Measurements from ENCODE around the gene PLA1A. TPM values are rescaled to one million over a fixed set of nuclear protein-coding genes. Genes with fewer than 3 reads are reported as not detected.

The PLA1A gene
- total RNA-seq, 1 donor, result 2.7 TPM

- no peak overlapping the region for H3K4me3 ChIP-seq (ENCODE audit: low read length)
- H3K4me1 ChIP-seq (ENCODE audit: insufficient read depth, low read length), result no peaks in the 10 kb centered on the region
- no peaks in the 10 kb centered on the region for H3K9me3 ChIP-seq (ENCODE audit: low read depth, low read length)
- H3K27me3 ChIP-seq (ENCODE audit: insufficient read depth, low read length), result no peaks in the 10 kb centered on the region
Observed at GRCh38 chr3:119613872-119614271, 16.2 kb downstream of the PLA1A start.

- Histone ChIP-seq H3K4me3 (ENCODE audit: low read length) (no peak overlapping the region), H3K27me3 (ENCODE audit: insufficient read depth, low read length) (no peaks in the 10 kb centered on the region), H3K4me1 (ENCODE audit: insufficient read depth, low read length) (no peaks in the 10 kb centered on the region)
Observed at GRCh38 chr3:119616056-119616455, 18.4 kb downstream of the PLA1A start.

GRCh38 chr3:119619094-119619493 is 21.4 kb downstream of the PLA1A start:
- Histone ChIP-seq H3K27me3 (ENCODE audit: insufficient read depth, low read length) (no peaks in the 10 kb centered on the region), H3K4me1 (ENCODE audit: insufficient read depth, low read length) (no peaks in the 10 kb centered on the region), H3K9me3 (ENCODE audit: low read depth, low read length) (no peaks in the 10 kb centered on the region), H3K4me3 (ENCODE audit: low read length) (no peak overlapping the region)

More at GRCh38 chr3:119616056-119616455, 18.4 kb downstream of the PLA1A start:
- H3K9me3 ChIP-seq (ENCODE audit: low read depth, low read length), result no peaks in the 10 kb centered on the region

GRCh38 chr3:119620899-119621298 is 23.2 kb downstream of the PLA1A start:
- H3K27me3 ChIP-seq (ENCODE audit: insufficient read depth, low read length), result no peaks in the 10 kb centered on the region
- no peaks in the 10 kb centered on the region for H3K4me1 ChIP-seq (ENCODE audit: insufficient read depth, low read length)
- H3K4me3 ChIP-seq (ENCODE audit: low read length), result no peak overlapping the region
- no peaks in the 10 kb centered on the region for H3K9me3 ChIP-seq (ENCODE audit: low read depth, low read length)

GRCh38 chr3:119624002-119624720 is 26.5 kb downstream of the PLA1A start:
- H3K4me3 ChIP-seq (ENCODE audit: low read length), result no peak overlapping the region
- no peaks in the 10 kb centered on the region for H3K9me3 ChIP-seq (ENCODE audit: low read depth, low read length)
- H3K4me1 ChIP-seq (ENCODE audit: insufficient read depth, low read length), result peaks cover 31% of the 10 kb centered on the region
- no peaks in the 10 kb centered on the region for H3K27me3 ChIP-seq (ENCODE audit: insufficient read depth, low read length)

- Histone ChIP-seq H3K4me1 (ENCODE audit: insufficient read depth, low read length) (peaks cover 46% of the 10 kb centered on the region), H3K9me3 (ENCODE audit: low read depth, low read length) (no peaks in the 10 kb centered on the region), H3K27me3 (ENCODE audit: insufficient read depth, low read length) (no peaks in the 10 kb centered on the region), H3K4me3 (ENCODE audit: low read length) (no peak overlapping the region)
Observed at GRCh38 chr3:119625451-119626153, 27.9 kb downstream of the PLA1A start.

GRCh38 chr3:119626196-119626595 is 28.5 kb downstream of the PLA1A start:
- H3K4me1 ChIP-seq (ENCODE audit: insufficient read depth, low read length), result peaks cover 52% of the 10 kb centered on the region
- no peak overlapping the region for H3K4me3 ChIP-seq (ENCODE audit: low read length)
- H3K27me3 ChIP-seq (ENCODE audit: insufficient read depth, low read length), result no peaks in the 10 kb centered on the region
- no peaks in the 10 kb centered on the region for H3K9me3 ChIP-seq (ENCODE audit: low read depth, low read length)

GRCh38 chr3:119627461-119627860 is 29.8 kb downstream of the PLA1A start:
- Histone ChIP-seq H3K4me3 (ENCODE audit: low read length) (no peak overlapping the region), H3K27me3 (ENCODE audit: insufficient read depth, low read length) (no peaks in the 10 kb centered on the region), H3K4me1 (ENCODE audit: insufficient read depth, low read length) (peaks cover 64% of the 10 kb centered on the region), H3K9me3 (ENCODE audit: low read depth, low read length) (no peaks in the 10 kb centered on the region)

GRCh38 chr3:119628390-119628789 is 30.7 kb downstream of the PLA1A start:
- no peaks in the 10 kb centered on the region for H3K27me3 ChIP-seq (ENCODE audit: insufficient read depth, low read length)

GRCh38 chr3:119628816-119629445 is 31.2 kb downstream of the PLA1A start:
- Histone ChIP-seq H3K4me1 (ENCODE audit: insufficient read depth, low read length) (peaks cover 67% of the 10 kb centered on the region), H3K4me3 (ENCODE audit: low read length) (no peak overlapping the region), H3K27me3 (ENCODE audit: insufficient read depth, low read length) (no peaks in the 10 kb centered on the region), H3K9me3 (ENCODE audit: low read depth, low read length) (no peaks in the 10 kb centered on the region)

More at GRCh38 chr3:119628390-119628789, 30.7 kb downstream of the PLA1A start:
- peaks cover 67% of the 10 kb centered on the region for H3K4me1 ChIP-seq (ENCODE audit: insufficient read depth, low read length)
- no peaks in the 10 kb centered on the region for H3K9me3 ChIP-seq (ENCODE audit: low read depth, low read length)
- H3K4me3 ChIP-seq (ENCODE audit: low read length), result no peak overlapping the region

- no peaks in the 10 kb centered on the region for H3K27me3 ChIP-seq (ENCODE audit: insufficient read depth, low read length)
- no peak overlapping the region for H3K4me3 ChIP-seq (ENCODE audit: low read length)
- no peaks in the 10 kb centered on the region for H3K9me3 ChIP-seq (ENCODE audit: low read depth, low read length)
- H3K4me1 ChIP-seq (ENCODE audit: insufficient read depth, low read length), result peaks cover 67% of the 10 kb centered on the region
Observed at GRCh38 chr3:119630128-119630879, 32.6 kb downstream of the PLA1A start.

- H3K9me3 ChIP-seq (ENCODE audit: low read depth, low read length), result no peaks in the 10 kb centered on the region
- no peaks in the 10 kb centered on the region for H3K27me3 ChIP-seq (ENCODE audit: insufficient read depth, low read length)
- H3K4me1 ChIP-seq (ENCODE audit: insufficient read depth, low read length), result peaks cover 67% of the 10 kb centered on the region
- H3K4me3 ChIP-seq (ENCODE audit: low read length), result no peak overlapping the region
Observed at GRCh38 chr3:119630880-119631329, 33.2 kb downstream of the PLA1A start.

- Histone ChIP-seq H3K9me3 (ENCODE audit: low read depth, low read length) (no peaks in the 10 kb centered on the region), H3K4me3 (ENCODE audit: low read length) (no peak overlapping the region), H3K4me1 (ENCODE audit: insufficient read depth, low read length) (peaks cover 67% of the 10 kb centered on the region), H3K27me3 (ENCODE audit: insufficient read depth, low read length) (no peaks in the 10 kb centered on the region)
Observed at GRCh38 chr3:119631516-119631915, 33.8 kb downstream of the PLA1A start.

- peaks cover 65% of the 10 kb centered on the region for H3K4me1 ChIP-seq (ENCODE audit: insufficient read depth, low read length)
- H3K4me3 ChIP-seq (ENCODE audit: low read length), result no peak overlapping the region
- H3K27me3 ChIP-seq (ENCODE audit: insufficient read depth, low read length), result no peaks in the 10 kb centered on the region
- H3K9me3 ChIP-seq (ENCODE audit: low read depth, low read length), result no peaks in the 10 kb centered on the region
Observed at GRCh38 chr3:119632216-119632615, 34.5 kb downstream of the PLA1A start.

- Histone ChIP-seq H3K4me3 (ENCODE audit: low read length) (no peak overlapping the region), H3K4me1 (ENCODE audit: insufficient read depth, low read length) (peaks cover 65% of the 10 kb centered on the region), H3K27me3 (ENCODE audit: insufficient read depth, low read length) (no peaks in the 10 kb centered on the region), H3K9me3 (ENCODE audit: low read depth, low read length) (no peaks in the 10 kb centered on the region)
Observed at GRCh38 chr3:119632829-119633228, 35.1 kb downstream of the PLA1A start.

Data from mononuclear cell (primary cell).